Ureter (tissue), 1 donor: ENCODE measurements around the gene TYRO3. TPM values are rescaled to one million over a fixed set of nuclear protein-coding genes. Genes with fewer than 3 reads are reported as not detected.
"Not testable (repeated sequence)": the region's sequence is repeated elsewhere in the genome, so short reads cannot be mapped to it uniquely, and the experiment has no call there.

Experiments
- DNase-seq: peaks from one replicate; pipeline ENCODE4 v3.0.0-alpha.2; 2020; ENCODE audit warnings: low spot score
- total RNA-seq: library from RNA; stranded (reverse); gene quantifications from one replicate; pipeline ENCODE4 v1.2.4, GENCODE V29; 2023
- donor health status: DM: yes; HTN: yes; CAD: no.

Gene TYRO3
- total RNA-seq, 1 donor from 2014 or later = 9.6 TPM

DNA sequence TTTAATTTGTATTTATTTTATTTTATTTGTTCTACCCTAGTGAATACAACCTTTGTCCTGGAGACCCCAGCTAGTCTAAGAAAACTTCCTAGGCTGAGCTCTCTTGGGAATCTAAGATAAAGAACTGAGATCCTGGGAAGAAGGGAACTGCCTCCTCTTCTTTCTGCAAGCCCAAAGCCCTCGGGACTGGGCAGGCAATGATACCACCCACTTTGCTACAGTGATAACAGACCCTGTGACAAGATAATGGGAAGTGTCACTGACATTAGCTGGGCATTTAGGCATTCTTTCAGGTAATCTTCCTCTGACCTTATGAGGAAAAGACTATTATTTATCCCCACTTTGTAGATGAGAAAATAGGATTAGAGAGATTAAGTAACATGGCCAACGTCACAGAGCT lies 15.1 kb downstream of the TYRO3 start:
- DNase-seq = no peak

GRCh38 chr15:41575282-41575681 lies 16.3 kb downstream of the TYRO3 start:
- no peak for DNase-seq

DNA sequence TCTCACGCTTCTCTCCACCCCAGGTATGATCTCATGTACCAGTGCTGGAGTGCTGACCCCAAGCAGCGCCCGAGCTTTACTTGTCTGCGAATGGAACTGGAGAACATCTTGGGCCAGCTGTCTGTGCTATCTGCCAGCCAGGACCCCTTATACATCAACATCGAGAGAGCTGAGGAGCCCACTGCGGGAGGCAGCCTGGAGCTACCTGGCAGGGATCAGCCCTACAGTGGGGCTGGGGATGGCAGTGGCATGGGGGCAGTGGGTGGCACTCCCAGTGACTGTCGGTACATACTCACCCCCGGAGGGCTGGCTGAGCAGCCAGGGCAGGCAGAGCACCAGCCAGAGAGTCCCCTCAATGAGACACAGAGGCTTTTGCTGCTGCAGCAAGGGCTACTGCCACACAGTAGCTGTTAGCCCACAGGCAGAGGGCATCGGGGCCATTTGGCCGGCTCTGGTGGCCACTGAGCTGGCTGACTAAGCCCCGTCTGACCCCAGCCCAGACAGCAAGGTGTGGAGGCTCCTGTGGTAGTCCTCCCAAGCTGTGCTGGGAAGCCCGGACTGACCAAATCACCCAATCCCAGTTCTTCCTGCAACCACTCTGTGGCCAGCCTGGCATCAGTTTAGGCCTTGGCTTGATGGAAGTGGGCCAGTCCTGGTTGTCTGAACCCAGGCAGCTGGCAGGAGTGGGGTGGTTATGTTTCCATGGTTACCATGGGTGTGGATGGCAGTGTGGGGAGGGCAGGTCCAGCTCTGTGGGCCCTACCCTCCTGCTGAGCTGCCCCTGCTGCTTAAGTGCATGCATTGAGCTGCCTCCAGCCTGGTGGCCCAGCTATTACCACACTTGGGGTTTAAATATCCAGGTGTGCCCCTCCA lies 19.1 kb downstream of the TYRO3 start:
- no peak for DNase-seq

GRCh38 chr15:41578736-41579383 lies 19.8 kb downstream of the TYRO3 start:
- no peak for DNase-seq

DNA sequence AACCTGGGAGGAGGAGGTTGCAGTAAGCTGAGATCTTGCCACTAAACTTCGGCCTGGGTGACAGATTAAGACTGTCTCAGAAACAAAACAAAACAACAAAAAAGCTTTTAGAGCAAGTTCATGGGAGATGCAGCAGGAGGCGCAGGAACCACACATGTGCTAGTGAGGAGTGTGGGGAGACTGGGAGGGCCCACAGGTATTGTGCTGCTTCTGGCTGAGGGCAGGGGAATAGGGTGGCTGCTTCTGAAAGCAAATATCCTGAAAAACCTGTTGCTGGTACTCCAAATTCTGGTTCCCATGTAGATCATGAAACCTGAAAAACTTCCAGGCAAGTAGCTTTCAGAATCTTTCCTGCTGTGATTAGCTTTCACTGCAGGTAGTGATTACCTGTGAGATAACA lies 22.1 kb downstream of the TYRO3 start:
- DNase-seq = no peak

- no peak for DNase-seq
These were observed 24.8 kb downstream of the TYRO3 start for GRCh38 chr15:41583795-41584194.

DNA sequence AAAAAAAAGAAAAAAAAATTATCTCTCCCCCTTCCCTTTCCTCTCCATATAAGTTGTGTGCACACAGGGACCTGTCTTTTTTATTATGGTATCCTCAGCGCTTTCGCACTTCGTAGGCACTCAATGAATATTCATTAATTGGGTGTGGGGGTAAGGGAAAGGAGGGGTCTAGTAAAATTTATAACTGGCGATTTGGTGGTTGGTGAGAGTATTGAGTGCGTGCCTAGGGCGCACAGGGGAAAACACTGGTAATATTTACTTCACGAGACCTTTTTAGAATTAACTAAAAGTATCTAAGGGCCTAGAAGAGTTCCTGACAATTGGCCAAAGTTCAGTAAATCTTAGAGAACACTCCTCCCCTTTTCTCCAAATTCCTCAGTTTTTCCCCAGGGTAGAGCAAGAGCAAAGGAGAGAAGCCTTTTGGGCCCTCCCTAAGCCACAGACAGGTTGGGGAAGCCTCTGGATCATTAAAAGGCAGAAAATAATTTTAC lies 25.7 kb downstream of the TYRO3 start:
- DNase-seq = no peak

DNA sequence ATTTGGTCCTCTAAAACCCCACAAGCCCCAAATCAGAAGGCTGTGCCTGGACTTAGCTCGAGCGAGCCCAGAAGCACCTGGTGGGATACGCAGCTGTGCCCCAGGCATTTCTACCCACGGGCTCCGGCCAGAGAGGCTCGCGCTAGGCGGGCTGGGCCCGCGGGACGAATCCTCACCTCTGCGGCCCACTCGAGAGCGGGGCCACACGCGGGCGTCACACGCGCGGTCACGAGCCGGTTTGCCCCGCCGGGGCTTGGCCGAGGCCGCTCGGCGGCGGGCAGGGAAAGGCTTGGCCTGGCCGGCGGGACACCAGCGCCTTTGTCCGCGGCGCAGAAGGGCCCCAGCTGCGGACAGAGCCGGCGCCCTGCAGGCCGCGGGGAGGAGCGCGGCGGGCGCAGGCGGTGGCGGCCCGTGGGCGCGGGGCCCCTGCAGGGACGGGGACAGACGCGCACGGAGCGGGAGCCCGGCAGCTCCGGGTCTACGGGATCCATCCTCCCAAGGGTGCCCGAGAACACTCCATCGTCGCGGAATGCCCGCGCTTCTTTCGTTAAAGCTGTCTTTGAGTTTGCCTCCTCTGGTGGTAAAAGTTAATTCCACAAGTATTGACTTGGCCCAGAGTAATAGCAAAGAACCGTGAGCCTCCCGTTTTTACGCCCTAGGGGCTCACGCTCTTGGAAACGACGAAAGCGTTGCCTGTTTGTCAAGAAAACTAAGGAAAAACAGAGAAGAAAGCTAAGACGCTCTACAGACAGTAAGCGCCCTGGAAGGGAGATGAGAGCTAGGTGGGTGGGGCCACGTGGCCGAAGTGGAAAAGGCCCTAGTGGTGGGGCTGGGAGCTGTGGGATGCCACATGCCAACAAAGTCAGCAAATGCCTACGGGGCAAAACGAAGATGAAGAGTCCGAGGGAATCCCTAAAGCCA lies 26.4 kb downstream of the TYRO3 start:
- no peak for DNase-seq

GRCh38 chr15:41586531-41587282 lies 27.7 kb downstream of the TYRO3 start:
- DNase-seq = not testable (repeated sequence)

DNA sequence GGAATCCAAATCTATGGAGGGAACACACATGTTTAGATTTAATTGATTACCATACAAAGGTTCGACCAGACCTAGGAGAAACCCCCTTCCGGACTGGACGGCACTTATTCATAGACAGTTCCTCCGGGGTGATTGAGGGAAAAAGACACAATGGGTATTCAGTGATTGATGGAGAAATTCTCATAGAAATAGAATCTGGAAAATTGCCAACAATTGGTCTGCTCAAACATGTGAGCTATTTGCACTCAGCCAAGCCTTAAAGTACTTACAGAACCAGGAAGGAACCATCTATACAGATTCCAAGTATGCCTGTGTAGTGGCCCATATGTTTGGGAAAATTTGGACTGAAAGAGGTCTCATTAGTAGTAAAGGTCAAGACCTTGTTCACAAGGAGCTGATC lies 30.0 kb downstream of the TYRO3 start:
- not testable (repeated sequence) for DNase-seq

- DNase-seq = not testable (repeated sequence)
These were observed 30.6 kb downstream of the TYRO3 start for GRCh38 chr15:41589571-41589970.

DNA sequence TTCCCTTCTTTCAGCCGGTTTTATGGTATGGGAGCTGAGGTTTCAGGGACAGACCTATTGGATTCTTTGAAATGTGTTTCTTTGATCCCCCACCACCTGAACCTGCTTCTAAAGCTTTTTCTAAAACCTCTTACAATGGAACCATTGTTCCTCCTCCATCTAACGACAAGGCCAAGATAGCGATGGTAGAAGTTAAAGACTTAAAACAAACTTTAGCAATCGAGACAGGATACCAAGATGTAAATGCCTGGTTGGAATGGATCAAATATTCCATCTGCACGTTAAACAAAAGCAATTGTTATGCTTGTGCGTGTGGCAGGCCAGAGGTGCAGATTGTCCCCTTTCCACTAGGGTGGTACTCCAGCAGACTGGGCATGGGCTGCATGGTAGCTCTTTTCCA lies 32.2 kb downstream of the TYRO3 start:
- not testable (repeated sequence) for DNase-seq

- DNase-seq = not testable (repeated sequence)
These were observed 33.7 kb downstream of the TYRO3 start for GRCh38 chr15:41592718-41593117.

GRCh38 chr15:41594801-41595746 lies 36.1 kb downstream of the TYRO3 start:
- no peak for DNase-seq

- DNase-seq = no peak
These were observed 38.0 kb downstream of the TYRO3 start for GRCh38 chr15:41596972-41597371.

- DNase-seq = no peak
These were observed 38.8 kb downstream of the TYRO3 start for GRCh38 chr15:41597787-41598186.

DNA sequence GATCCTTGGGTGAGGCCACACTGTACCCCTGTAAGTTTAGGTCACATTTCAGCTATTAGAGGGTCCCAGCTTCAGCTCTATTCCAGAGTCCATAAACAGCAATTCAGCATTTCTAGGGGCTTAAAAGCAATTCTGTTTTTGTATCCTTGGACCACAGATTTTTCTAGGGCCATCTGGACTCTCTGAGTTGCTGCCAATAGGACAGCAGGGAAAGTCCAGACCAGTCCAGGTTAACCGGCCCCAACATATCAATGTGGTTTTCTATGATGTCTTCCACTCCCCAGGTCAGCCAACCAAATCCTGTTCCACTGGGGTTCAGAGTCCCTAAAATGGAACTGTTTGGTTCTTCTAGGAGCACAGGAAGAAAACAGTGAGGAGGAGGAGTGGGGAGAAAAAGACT lies 40.0 kb downstream of the TYRO3 start:
- no peak for DNase-seq

- DNase-seq = no peak
These were observed 44.5 kb downstream of the TYRO3 start for GRCh38 chr15:41603411-41603935.
